ENCODE data around the gene OGFR. TPM values are rescaled to one million over a fixed set of nuclear protein-coding genes. Genes with fewer than 3 reads are reported as not detected.

OGFR gene
- total RNA-seq, 1 donor from 2014 or later = 50.8 TPM

- DNase-seq (ENCODE audit: low spot score) = no peak
Observed at GRCh38 chr20:62770111-62770910, 34.3 kb upstream of the OGFR start.

DNA sequence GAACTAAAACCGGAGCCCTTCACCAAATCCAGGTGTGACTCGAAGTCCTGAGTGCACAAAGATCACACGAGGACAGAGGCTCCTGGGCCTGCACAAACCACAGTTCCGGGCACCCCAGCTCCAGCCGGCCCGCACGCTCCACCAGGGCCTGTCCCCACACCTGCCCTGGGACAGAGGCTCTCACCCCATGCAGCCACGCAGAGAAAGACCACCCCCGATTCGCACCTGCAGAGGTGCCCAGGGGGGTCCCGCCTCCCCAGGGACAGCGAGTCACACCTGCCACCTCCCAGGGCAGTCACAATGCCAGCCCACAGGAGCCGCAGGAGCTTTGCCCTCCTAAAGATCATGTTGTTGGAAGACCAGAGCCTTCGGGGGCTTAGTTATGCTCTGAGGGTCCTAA is 33.7 kb upstream of the OGFR start:
- DNase-seq (ENCODE audit: low spot score) = no peak

DNA sequence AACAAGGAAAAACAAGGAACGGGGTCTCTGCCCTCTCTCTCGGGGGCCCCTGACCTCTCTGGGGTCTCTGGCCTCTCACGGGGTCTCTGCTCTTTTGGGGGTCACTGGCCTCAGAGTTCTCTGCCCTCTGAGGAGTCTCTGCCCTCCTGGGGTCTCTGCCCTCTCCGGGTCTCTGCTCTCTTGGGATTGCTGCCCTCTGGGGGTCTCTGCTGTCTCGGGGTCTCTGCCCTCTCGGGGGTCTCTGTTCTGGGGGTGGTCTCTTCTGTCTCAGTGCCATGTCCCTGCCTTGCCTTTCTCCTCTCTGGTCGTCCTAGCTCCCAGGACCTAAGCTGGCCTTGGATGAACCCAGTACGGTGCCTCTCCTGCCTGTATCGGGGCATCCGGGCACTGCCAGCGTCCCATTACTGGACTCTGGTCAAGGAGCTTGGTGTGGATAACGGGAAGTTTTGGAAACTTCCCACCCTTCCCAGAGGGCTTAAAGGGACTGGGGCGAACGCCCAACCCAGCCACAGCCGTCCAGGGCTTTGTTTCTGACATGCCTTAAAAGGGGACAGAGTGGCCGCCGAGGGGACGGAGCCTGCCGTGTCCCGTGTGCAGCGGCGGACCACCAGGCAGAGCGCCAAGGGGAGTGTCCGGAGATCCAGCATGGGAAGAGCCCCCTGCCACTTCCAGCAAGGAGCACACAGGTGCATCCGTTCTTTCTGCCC is 33.1 kb upstream of the OGFR start:
- no peak for DNase-seq (ENCODE audit: low spot score)

GRCh38 chr20:62772103-62772611 is 32.5 kb upstream of the OGFR start:
- no peak for DNase-seq (ENCODE audit: low spot score)

GRCh38 chr20:62772619-62772989 is 32.0 kb upstream of the OGFR start:
- no peak for DNase-seq (ENCODE audit: low spot score)

DNA sequence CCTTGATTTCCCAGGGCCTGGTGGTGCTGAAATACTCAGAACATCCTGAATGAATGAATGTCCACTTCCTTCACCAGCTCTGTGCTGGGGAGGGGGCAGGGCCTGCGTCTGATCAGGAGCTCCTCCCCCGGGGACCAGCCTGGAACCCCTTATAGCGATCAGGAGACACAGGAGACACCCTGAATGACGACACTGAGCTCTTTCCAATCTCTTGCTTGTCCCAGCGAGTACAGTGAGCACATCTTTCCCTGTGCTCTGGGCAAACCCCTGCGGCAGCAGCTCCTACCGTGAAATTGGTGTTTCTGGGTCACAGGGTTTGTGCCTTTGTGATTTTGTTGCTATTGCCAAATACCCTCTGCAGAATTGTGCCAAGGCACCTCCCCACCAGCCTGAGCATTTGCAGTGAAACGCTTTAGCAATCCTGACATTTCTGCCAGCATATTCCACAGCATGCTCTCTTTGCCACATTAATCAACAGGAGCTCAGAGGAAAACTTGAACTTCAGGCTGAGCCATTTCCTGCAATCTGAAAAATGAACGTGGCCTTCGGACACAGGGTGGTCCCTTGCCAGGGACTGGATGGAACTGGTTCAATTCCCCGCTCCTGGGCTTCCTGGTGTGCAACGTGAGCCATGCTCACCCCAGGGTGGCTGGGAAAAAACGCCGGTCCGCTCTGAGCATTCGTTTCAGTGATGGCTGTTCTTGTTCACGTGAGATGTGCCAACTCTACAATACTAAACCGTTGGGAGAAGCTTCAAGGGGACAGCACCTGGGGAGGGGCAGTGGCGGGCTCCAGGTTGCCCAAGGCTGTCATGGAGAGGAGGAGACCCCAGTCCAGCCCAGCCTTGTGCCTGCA is 31.4 kb upstream of the OGFR start:
- DNase-seq (ENCODE audit: low spot score) = no peak

GRCh38 chr20:62773845-62774714 is 30.6 kb upstream of the OGFR start:
- DNase-seq (ENCODE audit: low spot score) = no peak

DNA sequence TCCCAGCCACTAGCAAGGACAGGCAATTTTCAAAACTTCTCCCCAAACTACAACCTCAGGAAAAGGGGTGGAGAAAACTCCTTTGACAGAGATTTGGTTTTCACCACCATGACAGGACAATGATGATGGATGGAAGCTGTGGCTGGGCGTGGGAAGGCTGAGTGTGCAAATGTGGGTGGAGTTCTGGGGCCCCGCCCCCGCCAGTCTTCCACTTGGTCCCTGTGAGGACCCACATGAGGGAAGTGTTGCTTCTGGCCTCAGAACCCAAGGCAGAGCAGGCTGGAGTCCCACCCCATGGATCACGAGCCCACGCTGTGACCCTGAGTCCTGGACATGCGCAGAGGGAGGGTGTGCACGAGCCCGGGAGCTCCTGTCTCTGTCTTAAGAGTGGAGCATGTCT is 29.9 kb upstream of the OGFR start:
- DNase-seq (ENCODE audit: low spot score) = no peak

- DNase-seq (ENCODE audit: low spot score) = no peak
Observed at GRCh38 chr20:62775206-62775605, 29.4 kb upstream of the OGFR start.

DNA sequence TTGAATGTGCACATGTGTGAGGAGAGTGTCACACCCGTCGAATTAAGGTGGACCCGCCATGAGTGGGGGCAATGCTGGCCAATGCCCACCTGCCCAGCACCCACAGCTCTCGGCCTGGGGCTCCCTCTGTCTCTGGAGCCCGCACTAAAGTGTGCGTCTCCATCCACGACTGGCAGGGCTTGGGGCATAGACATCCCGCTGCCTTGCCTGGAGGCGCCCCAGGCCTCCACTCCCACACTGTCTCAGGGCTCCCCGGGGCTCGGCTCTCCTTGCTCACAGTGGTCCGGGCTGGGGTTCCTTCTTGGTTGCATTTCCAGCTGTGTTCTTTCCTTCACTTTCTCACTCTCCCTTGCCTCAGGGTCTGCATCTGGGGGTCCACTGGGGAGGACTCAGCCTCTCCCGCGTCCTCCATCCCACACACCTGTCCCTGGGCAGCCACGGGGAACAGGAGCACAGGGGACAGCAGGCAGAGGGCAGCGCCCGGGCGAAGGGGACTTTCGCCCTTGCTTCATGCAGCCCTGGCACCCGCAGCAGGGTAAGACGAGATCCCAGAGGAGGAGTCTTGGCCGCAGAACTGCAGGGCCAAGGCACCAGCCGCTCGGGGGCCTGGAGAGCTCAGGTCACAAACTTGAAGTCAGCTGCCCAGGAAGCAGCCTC is 28.5 kb upstream of the OGFR start:
- no peak for DNase-seq (ENCODE audit: low spot score)

GRCh38 chr20:62776692-62777527 is 27.7 kb upstream of the OGFR start:
- DNase-seq (ENCODE audit: low spot score) = no peak

DNA sequence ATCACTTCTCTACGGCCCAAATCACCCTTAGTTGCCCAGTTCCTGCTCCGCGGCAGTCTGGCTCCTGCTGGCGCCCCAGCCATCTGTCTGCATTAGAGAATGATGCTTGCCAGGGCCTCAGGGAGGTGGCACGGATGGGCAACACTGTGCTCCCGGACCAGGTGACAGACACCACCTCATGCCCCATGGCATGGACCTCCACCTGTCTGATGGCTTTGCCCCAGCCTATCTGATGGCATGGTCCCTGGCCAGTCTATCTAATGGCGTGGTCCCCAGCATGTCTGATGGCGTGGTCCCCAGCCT is 27.2 kb upstream of the OGFR start:
- DNase-seq (ENCODE audit: low spot score) = no peak

DNA sequence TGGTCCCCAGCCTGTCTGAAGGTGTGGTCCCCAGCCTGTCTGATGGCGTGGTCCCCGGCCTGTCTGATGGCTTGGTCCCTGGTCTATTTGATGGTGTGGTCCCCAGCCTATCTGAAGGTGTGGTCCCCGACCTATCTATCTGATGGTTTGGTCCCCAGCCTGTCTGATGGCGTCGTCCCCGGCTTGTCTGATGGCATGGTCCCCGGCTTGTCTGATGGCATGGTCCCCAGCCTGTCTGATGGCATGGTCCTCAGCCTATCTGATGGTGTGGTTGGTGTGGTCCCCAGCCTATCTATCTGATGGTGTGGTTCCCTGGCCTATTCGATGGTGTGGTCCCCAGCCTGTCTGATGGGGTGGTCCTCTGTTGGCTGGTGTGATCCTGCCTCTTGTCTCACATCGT is 26.6 kb upstream of the OGFR start:
- DNase-seq (ENCODE audit: low spot score) = no peak

GRCh38 chr20:62778601-62779416 is 25.8 kb upstream of the OGFR start:
- DNase-seq (ENCODE audit: low spot score) = no peak

DNA sequence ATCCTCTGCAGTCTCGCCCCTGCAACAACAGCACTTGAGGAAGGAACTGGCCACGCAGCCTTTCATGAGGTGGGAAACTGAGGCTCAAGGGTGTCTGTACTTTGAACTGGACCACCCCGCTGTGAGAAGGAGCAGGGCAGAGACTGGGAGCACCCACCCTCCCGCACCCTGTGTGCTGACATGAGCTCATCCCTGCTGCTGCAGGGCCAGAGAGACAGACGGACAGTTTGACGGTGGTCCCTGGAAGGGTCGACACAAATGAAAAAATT is 25.3 kb upstream of the OGFR start:
- no peak for DNase-seq (ENCODE audit: low spot score)

DNA sequence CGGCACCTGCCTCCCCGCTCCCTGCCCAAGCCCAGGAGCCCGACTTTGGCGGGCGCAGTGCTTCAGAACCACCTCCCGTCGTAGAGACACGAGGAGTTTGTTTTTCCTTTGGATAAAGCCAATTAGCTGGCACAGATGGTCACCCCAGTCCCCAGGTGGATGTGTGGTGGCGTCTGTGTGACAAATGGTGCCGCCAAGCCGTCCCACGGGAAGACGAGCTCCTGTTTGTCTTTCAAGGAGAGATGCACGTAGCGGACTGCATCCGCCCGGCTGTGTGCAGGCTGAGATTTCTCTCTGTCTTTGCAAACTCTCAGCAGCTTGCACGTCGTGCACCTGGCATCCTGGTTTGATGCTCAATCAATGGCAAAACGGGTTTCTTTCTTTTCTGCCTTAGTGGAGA is 24.4 kb upstream of the OGFR start:
- no peak for DNase-seq (ENCODE audit: low spot score)

GRCh38 chr20:62780696-62781095 is 23.9 kb upstream of the OGFR start:
- DNase-seq (ENCODE audit: low spot score) = no peak

DNA sequence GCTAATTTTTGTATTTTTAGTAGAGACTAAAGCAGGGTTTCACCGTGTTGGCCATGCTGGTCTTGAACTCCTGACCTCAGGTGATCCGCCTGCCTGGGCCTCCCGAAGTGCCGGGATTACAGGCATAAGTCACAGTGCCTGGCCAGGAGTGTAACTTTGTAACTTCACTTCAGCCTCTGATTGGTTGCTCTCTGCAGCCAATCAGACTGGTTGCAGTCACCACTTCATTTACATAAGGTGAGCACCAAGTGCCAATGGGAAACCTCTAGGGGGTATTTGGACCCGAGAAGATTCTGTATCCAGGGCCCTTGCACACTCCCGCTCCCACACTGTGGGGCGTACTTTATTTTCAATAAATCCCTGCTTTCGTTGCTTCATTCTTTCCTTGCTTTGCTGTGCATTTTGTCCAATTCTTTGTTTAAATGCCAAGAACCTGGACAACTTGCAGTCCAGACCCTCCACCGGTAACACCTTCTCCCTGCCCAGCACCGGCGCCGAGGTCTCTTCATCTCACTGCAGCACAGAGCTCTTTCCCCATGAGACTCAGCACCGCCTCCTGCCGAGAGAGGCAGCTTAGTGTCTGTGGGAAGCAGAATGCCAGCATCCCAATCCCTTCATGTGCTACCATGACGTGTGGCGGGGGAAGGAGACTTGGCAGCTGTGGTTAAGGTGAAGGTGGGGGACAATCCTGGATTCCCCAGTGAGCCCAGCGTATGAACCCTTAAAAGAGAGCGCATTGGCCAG is 22.3 kb upstream of the OGFR start:
- no peak for DNase-seq (ENCODE audit: low spot score)

- DNase-seq (ENCODE audit: low spot score) = no peak
Observed at GRCh38 chr20:62782893-62783278, 21.7 kb upstream of the OGFR start.

Measured in mucosa of gallbladder (tissue), 1 donor.